Measurements from ENCODE around the gene GALNT18. TPM values are rescaled to one million over a fixed set of nuclear protein-coding genes. Genes with fewer than 3 reads are reported as not detected.

Gene GALNT18
- total RNA-seq, 1 experiment from 2014 or later, result 1.7 TPM

- H3K4me1 Mint-ChIP-seq, result peaks cover 24 to 32% of the 10 kb centered on the region in 2 experiments
- no peaks in the 10 kb centered on the region for H3K27me3 ChIP-seq (ENCODE audit: insufficient read depth, low read length)
- H4K8ac ChIP-seq (replicated peaks; ENCODE audit: insufficient read length, low read depth, low read length), result no peak overlapping the region
- H3K23ac ChIP-seq (ENCODE audit: insufficient read length, low read depth, low read length), result no peak overlapping the region
- no peak overlapping the region for H3K4me2 ChIP-seq (ENCODE audit: insufficient read depth, insufficient read length, low read length)
- no peak overlapping the region for H3K27ac Mint-ChIP-seq
- H3K27ac ChIP-seq (ENCODE audit: insufficient read length, low read depth, low read length), result no peak overlapping the region
- no peak overlapping the region for H2BK20ac ChIP-seq (ENCODE audit: low read depth, low read length, poor library complexity, severe bottlenecking)
- no peak overlapping the region for H3K56ac ChIP-seq (ENCODE audit: insufficient read length, low read depth, low read length)
- TF ChIP-seq, protein P1, sequence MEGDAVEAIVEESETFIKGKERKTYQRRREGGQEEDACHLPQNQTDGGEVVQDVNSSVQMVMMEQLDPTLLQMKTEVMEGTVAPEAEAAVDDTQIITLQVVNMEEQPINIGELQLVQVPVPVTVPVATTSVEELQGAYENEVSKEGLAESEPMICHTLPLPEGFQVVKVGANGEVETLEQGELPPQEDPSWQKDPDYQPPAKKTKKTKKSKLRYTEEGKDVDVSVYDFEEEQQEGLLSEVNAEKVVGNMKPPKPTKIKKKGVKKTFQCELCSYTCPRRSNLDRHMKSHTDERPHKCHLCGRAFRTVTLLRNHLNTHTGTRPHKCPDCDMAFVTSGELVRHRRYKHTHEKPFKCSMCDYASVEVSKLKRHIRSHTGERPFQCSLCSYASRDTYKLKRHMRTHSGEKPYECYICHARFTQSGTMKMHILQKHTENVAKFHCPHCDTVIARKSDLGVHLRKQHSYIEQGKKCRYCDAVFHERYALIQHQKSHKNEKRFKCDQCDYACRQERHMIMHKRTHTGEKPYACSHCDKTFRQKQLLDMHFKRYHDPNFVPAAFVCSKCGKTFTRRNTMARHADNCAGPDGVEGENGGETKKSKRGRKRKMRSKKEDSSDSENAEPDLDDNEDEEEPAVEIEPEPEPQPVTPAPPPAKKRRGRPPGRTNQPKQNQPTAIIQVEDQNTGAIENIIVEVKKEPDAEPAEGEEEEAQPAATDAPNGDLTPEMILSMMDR (conservative IDR thresholded peaks at IDR 0.05), result no peak
- H2BK120ac ChIP-seq (ENCODE audit: low read depth, low read length, poor library complexity, severe bottlenecking), result no peak overlapping the region
- no CpG with 5 or more reads among the region's 1 CpG for WGBS (ENCODE audit: extremely low coverage, insufficient read length, low lambda C conversion rate)
- no peak overlapping the region for H4K91ac ChIP-seq (ENCODE audit: insufficient read length, low read depth, low read length)
- no peaks in the 10 kb centered on the region for H3K23me2 ChIP-seq (ENCODE audit: insufficient read length, low read depth, low read length, poor library complexity, severe bottlenecking)
- no peak overlapping the region for H4K5ac ChIP-seq (ENCODE audit: insufficient read length, low read depth, low read length)
- no peak for DNase-seq
- no peak overlapping the region for H2BK12ac ChIP-seq (ENCODE audit: insufficient read length, low read depth, low read length)
- peaks cover 2 to 15% (median 3%) of the 10 kb centered on the region in 3 experiments; a peak in 6 of 7 replicates for H3K36me3 Mint-ChIP-seq (ENCODE audit: insufficient read depth in 1 of 3, low read depth in 3 of 3)
- H2BK15ac ChIP-seq (ENCODE audit: low read depth, low read length), result no peak overlapping the region
- H4K20me1 ChIP-seq (ENCODE audit: control insufficient read depth, insufficient read depth, insufficient read length), result no peaks in the 10 kb centered on the region
- H3K4ac ChIP-seq (ENCODE audit: low read depth, low read length), result no peak overlapping the region
- H3K79me2 ChIP-seq (ENCODE audit: insufficient read depth, low read length), result no peaks in the 10 kb centered on the region
- H2AFZ ChIP-seq (ENCODE audit: low read length), result no peak overlapping the region
- no peak overlapping the region for H3K14ac ChIP-seq (ENCODE audit: insufficient read depth, low read length)
- no peaks in the 10 kb centered on the region for H3K79me1 ChIP-seq (ENCODE audit: insufficient read depth, low read depth, low read length, poor library complexity, severe bottlenecking)
- H3K9me3 Mint-ChIP-seq, result peaks cover 16 to 18% of the 10 kb centered on the region in 2 experiments
- no peak overlapping the region for H3K9ac ChIP-seq (ENCODE audit: extremely low read depth, insufficient read length, low read length)
- H2AK5ac ChIP-seq (ENCODE audit: insufficient read length, low read length), result no peak overlapping the region
- no peak overlapping the region for H3T11ph ChIP-seq (ENCODE audit: low read length)
- no peak overlapping the region for H2BK5ac ChIP-seq (ENCODE audit: insufficient read length, low read length)
- H3K4me1 ChIP-seq (ENCODE audit: insufficient read depth, low read length), result peaks cover 13% of the 10 kb centered on the region; the same call in 1 of the 2 replicates
- no peak overlapping the region for H3K4me3 Mint-ChIP-seq
- H3K18ac ChIP-seq (ENCODE audit: insufficient read length, low read depth, low read length), result no peak overlapping the region
- no peaks in the 10 kb centered on the region for H3K9me3 ChIP-seq (ENCODE audit: control insufficient read depth, low read depth, low read length)
- H3K27me3 Mint-ChIP-seq (ENCODE audit: low read depth), result peaks cover 9% of the 10 kb centered on the region
Measured at GRCh38 chr11:11665407-11665806, 43.6 kb upstream of the GALNT18 start.
